CD4-positive, alpha-beta memory T cell (primary cell): ENCODE measurements around the gene KIN. TPM values are rescaled to one million over a fixed set of nuclear protein-coding genes. Genes with fewer than 3 reads are reported as not detected.
"Not testable (repeated sequence)": the region's sequence is repeated elsewhere in the genome, so short reads cannot be mapped to it uniquely, and the experiment has no call there.

Experiments used
- CTCF ChIA-PET: fragments of 350-600 bp; sonication (Branson Sonifier 250); formaldehyde crosslinking; loops from one replicate; lab custom pipeline; 2021; ENCODE audit warnings: inconsistent platforms; ENCODE audit not compliant: partially characterized antibody; lab: Charles Lee
- POLR2A ChIA-PET: fragments of 350-600 bp; sonication (Branson Sonifier 250); formaldehyde crosslinking; loops from one replicate; lab custom pipeline; 2021; ENCODE audit not compliant: partially characterized antibody; lab: Charles Lee
- DNase-seq, 5 donors: peaks; one replicate each; pipeline versions ENCODE4 v3.0.0 to v3.0.0-alpha.2; 2020 to 2022; ENCODE audit warnings: mixed read lengths in 1 of 5
- H3K27ac ChIP-seq: one replicate; pipeline ENCODE4 v1.7.0; 2013; ENCODE audit warnings: low read depth, low read length
- H3K27me3 ChIP-seq: 2 replicates; pipeline ENCODE4 v1.7.0; 2013; ENCODE audit warnings: mild to moderate bottlenecking, low read length, moderate library complexity; ENCODE audit not compliant: insufficient read depth
- H3K36me3 ChIP-seq: 2 replicates; pipeline ENCODE4 v1.7.0; 2013; ENCODE audit warnings: mild to moderate bottlenecking, low read length, moderate library complexity; ENCODE audit not compliant: insufficient read depth
- H3K4me1 ChIP-seq: 2 replicates; pipeline ENCODE4 v1.7.0; 2013; ENCODE audit warnings: mild to moderate bottlenecking, low read length, moderate library complexity; ENCODE audit not compliant: insufficient read depth
- H3K4me3 ChIP-seq, 2 donors: one replicate each; pipeline ENCODE4 v1.7.0; 2013; ENCODE audit warnings: low read length in 2 of 2, mild to moderate bottlenecking in 1 of 2
- H3K9me3 ChIP-seq, 2 donors: one replicate each; pipeline ENCODE4 v1.7.0; 2013; ENCODE audit warnings: low read length in 2 of 2, control low read depth in 1 of 2; ENCODE audit not compliant: control insufficient read depth in 1 of 2
- H3K27ac Mint-ChIP-seq, 7 donors: one replicate each; pipeline ENCODE4 v1.8.0; 2020 to 2021; ENCODE audit warnings: mixed read lengths in 7 of 7, mild to moderate bottlenecking in 6 of 7, inconsistent platforms in 3 of 7, moderate library complexity in 3 of 7
- H3K27me3 Mint-ChIP-seq, 2 donors: one replicate each; pipeline ENCODE4 v1.8.0; 2020 to 2021; ENCODE audit warnings: mixed read lengths in 2 of 2
- H3K36me3 Mint-ChIP-seq, 2 donors: one replicate each; pipeline ENCODE4 v1.8.0; 2020 to 2021; ENCODE audit warnings: mixed read lengths in 2 of 2, inconsistent platforms in 1 of 2, mild to moderate bottlenecking in 1 of 2
- H3K4me1 Mint-ChIP-seq, 4 donors: one replicate each; pipeline ENCODE4 v1.8.0; 2020 to 2021; ENCODE audit warnings: mixed read lengths in 4 of 4, mild to moderate bottlenecking in 1 of 4
- H3K4me3 Mint-ChIP-seq, 8 donors: one replicate each; pipeline ENCODE4 v1.8.0; 2020 to 2021; ENCODE audit warnings: mixed read lengths in 8 of 8, mild to moderate bottlenecking in 7 of 8, moderate library complexity in 6 of 8, inconsistent platforms in 3 of 8
- H3K9me3 Mint-ChIP-seq, 8 donors: one replicate each; pipeline ENCODE4 v1.8.0; 2020 to 2021; ENCODE audit warnings: mixed read lengths in 8 of 8, mild to moderate bottlenecking in 5 of 8, inconsistent platforms in 3 of 8, moderate library complexity in 1 of 8
- intact Hi-C: fragments of 100-400 bp; cut with micrococcal nuclease; formaldehyde crosslinking; loops from one replicate; pipeline ENCODE4 v1.15.1; 2023
- polyA plus RNA-seq, 2 donors: library from polyadenylated mRNA; unstranded; fragments of 300-500 nt; fragmentation: Illumina TruSeq; gene quantifications; one replicate each; pipeline ENCODE4 v1.2.3, GENCODE V29; 2021
- total RNA-seq, 2 experiments: library from RNA; stranded (reverse); gene quantifications; one replicate each; pipeline ENCODE4 v1.2.3, GENCODE V29; 2021

Gene KIN
- total and polyA plus RNA-seq, 4 experiments from 2014 or later, result 4.1 to 14.7 (median 10.3) TPM

GRCh38 chr10:7717767-7718166 lies 70.0 kb downstream of the KIN start:
- intact Hi-C loops, result no loop called here
- CTCF ChIA-PET, result no interaction called here
- no peaks in the 10 kb centered on the region for H3K27me3 ChIP-seq
- no peak overlapping the region for H3K4me3 ChIP-seq
- Mint-ChIP-seq H3K4me1 (no peaks in the 10 kb centered on the region), H3K9me3 (peaks cover 0 to 3% (median 0%) of the 10 kb centered on the region in 8 donors), H3K27me3 (peaks cover 9 to 17% of the 10 kb centered on the region in 2 donors), H3K36me3 (no peaks in the 10 kb centered on the region), H3K4me3 (no peak overlapping the region), H3K27ac (no peak overlapping the region)
- DNase-seq, result no peak
- H3K9me3 ChIP-seq, result no peaks in the 10 kb centered on the region
- POLR2A ChIA-PET, result no interaction called here
- no peaks in the 10 kb centered on the region for H3K4me1 ChIP-seq
- H3K36me3 ChIP-seq, result no peaks in the 10 kb centered on the region
- H3K27ac ChIP-seq, result no peak overlapping the region

DNA sequence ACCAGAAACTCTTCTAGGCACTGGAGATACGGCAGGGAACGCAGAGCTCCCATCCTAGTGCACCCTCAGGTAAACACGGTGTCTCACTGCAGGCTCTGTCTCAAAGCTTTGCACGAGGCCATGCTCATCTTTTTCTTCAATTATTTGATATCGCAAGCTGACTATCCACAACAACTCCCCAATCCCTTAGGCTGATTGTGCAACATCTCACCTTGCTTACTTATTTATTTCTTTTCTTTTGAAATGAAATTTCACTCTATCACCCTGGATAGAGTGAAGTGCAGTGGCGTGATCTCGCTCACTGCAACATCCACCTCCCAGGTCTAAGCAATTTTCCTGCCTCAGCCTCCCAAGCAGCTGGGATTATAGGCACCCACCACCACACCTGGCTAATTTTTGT lies 72.3 kb downstream of the KIN start:
- POLR2A ChIA-PET, result no interaction called here
- DNase-seq, result no peak
- Histone ChIP-seq H3K9me3 (no peaks in the 10 kb centered on the region), H3K4me1 (no peaks in the 10 kb centered on the region), H3K27me3 (no peaks in the 10 kb centered on the region), H3K4me3 (no peak overlapping the region), H3K36me3 (no peaks in the 10 kb centered on the region), H3K27ac (no peak overlapping the region)
- CTCF ChIA-PET, result no interaction called here
- no peaks in the 10 kb centered on the region for H3K4me1 Mint-ChIP-seq
- peaks cover 12 to 22% of the 10 kb centered on the region in 2 donors for H3K27me3 Mint-ChIP-seq
- H3K27ac Mint-ChIP-seq, result no peak overlapping the region
- H3K4me3 Mint-ChIP-seq, result no peak overlapping the region
- no peaks in the 10 kb centered on the region for H3K36me3 Mint-ChIP-seq
- peaks cover 0 to 4% (median 0%) of the 10 kb centered on the region in 8 donors for H3K9me3 Mint-ChIP-seq
- intact Hi-C loops, result no loop called here

- H3K9me3 Mint-ChIP-seq, CTCF ChIA-PET, H3K9me3 ChIP-seq, H3K27ac ChIP-seq, H3K4me1 ChIP-seq, H3K36me3 ChIP-seq, H3K27ac Mint-ChIP-seq, POLR2A ChIA-PET, DNase-seq, H3K4me3 Mint-ChIP-seq, H3K36me3 Mint-ChIP-seq, H3K4me1 Mint-ChIP-seq, intact Hi-C loops, H3K27me3 ChIP-seq, H3K4me3 ChIP-seq: not testable (repeated sequence)
- H3K27me3 Mint-ChIP-seq, result peaks cover 11 to 23% of the 10 kb centered on the region in 2 donors
Measured at GRCh38 chr10:7711075-7711474, 76.7 kb downstream of the KIN start.

GRCh38 chr10:7710446-7710845 lies 77.3 kb downstream of the KIN start:
- Histone ChIP-seq H3K4me3 (no peak overlapping the region), H3K4me1 (no peaks in the 10 kb centered on the region), H3K9me3 (no peaks in the 10 kb centered on the region), H3K27me3 (peaks cover 5% of the 10 kb centered on the region), H3K36me3 (no peaks in the 10 kb centered on the region), H3K27ac (no peak overlapping the region)
- no peaks in the 10 kb centered on the region for H3K36me3 Mint-ChIP-seq
- H3K4me3 Mint-ChIP-seq, result no peak overlapping the region
- H3K4me1 Mint-ChIP-seq, result no peaks in the 10 kb centered on the region
- H3K27ac Mint-ChIP-seq, result no peak overlapping the region
- intact Hi-C loops, result no loop called here
- CTCF ChIA-PET, result no interaction called here
- DNase-seq, result no peak
- H3K9me3 Mint-ChIP-seq, result peaks cover 0 to 4% (median 0%) of the 10 kb centered on the region in 8 donors
- POLR2A ChIA-PET, result no interaction called here
- H3K27me3 Mint-ChIP-seq, result peaks cover 11 to 24% of the 10 kb centered on the region in 2 donors

GRCh38 chr10:7708832-7709231 lies 79.0 kb downstream of the KIN start:
- Histone ChIP-seq H3K9me3 (no peaks in the 10 kb centered on the region), H3K36me3 (no peaks in the 10 kb centered on the region), H3K27me3 (peaks cover 5% of the 10 kb centered on the region), H3K4me1 (no peaks in the 10 kb centered on the region), H3K4me3 (no peak overlapping the region), H3K27ac (no peak overlapping the region)
- intact Hi-C loops, result no loop called here
- H3K27ac Mint-ChIP-seq, result no peak overlapping the region
- H3K4me1 Mint-ChIP-seq, result no peaks in the 10 kb centered on the region
- DNase-seq, result no peak
- peaks cover 14 to 30% of the 10 kb centered on the region in 2 donors for H3K27me3 Mint-ChIP-seq
- H3K9me3 Mint-ChIP-seq, result peaks cover 0 to 4% (median 0%) of the 10 kb centered on the region in 8 donors
- H3K36me3 Mint-ChIP-seq, result no peaks in the 10 kb centered on the region
- ChIA-PET CTCF (no interaction called here), POLR2A (no interaction called here)
- no peak overlapping the region for H3K4me3 Mint-ChIP-seq

- Mint-ChIP-seq H3K4me3 (no peak overlapping the region), H3K36me3 (no peaks in the 10 kb centered on the region), H3K27ac (no peak overlapping the region), H3K4me1 (no peaks in the 10 kb centered on the region), H3K9me3 (peaks cover 0 to 4% (median 0%) of the 10 kb centered on the region in 8 donors), H3K27me3 (peaks cover 12 to 33% of the 10 kb centered on the region in 2 donors)
- CTCF ChIA-PET, result no interaction called here
- Histone ChIP-seq H3K4me1 (no peaks in the 10 kb centered on the region), H3K4me3 (no peak overlapping the region), H3K9me3 (no peaks in the 10 kb centered on the region), H3K27ac (no peak overlapping the region), H3K27me3 (peaks cover 5% of the 10 kb centered on the region), H3K36me3 (no peaks in the 10 kb centered on the region)
- intact Hi-C loops, result no loop called here
- no peak for DNase-seq
- POLR2A ChIA-PET, result no interaction called here
Measured at GRCh38 chr10:7707858-7708622, 79.8 kb downstream of the KIN start.

DNA sequence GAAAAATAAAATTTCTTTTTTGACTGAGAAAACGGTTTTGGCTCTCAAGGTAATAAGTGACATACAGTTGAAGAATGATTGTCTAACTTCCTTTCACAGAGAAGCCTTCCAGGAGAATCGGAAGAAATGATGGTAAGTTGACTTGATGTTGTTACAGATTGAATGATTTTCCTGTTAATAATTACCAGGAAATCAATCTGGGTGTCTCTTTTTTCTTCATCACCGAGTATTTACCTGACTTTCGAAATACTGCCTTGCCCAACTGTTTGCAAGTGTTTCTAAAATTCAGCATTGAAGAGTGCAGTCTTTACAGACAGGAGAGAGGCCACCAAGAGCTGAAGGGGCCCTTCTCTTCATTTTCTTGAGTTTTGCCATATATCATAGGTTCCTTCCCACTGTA lies 80.7 kb downstream of the KIN start:
- Histone ChIP-seq H3K36me3 (no peaks in the 10 kb centered on the region), H3K9me3 (no peaks in the 10 kb centered on the region), H3K4me3 (no peak overlapping the region), H3K4me1 (no peaks in the 10 kb centered on the region), H3K27me3 (peaks cover 5% of the 10 kb centered on the region), H3K27ac (no peak overlapping the region)
- intact Hi-C loops, result no loop called here
- CTCF ChIA-PET, result no interaction called here
- Mint-ChIP-seq H3K27me3 (peaks cover 17 to 39% of the 10 kb centered on the region in 2 donors), H3K27ac (no peak overlapping the region), H3K4me3 (no peak overlapping the region), H3K4me1 (no peaks in the 10 kb centered on the region), H3K9me3 (peaks cover 0 to 4% (median 0%) of the 10 kb centered on the region in 8 donors), H3K36me3 (no peaks in the 10 kb centered on the region)
- DNase-seq, result no peak
- POLR2A ChIA-PET, result no interaction called here
